ENCODE measurements around the gene PDE4B.

- TF ChIP-seq, protein P1, sequence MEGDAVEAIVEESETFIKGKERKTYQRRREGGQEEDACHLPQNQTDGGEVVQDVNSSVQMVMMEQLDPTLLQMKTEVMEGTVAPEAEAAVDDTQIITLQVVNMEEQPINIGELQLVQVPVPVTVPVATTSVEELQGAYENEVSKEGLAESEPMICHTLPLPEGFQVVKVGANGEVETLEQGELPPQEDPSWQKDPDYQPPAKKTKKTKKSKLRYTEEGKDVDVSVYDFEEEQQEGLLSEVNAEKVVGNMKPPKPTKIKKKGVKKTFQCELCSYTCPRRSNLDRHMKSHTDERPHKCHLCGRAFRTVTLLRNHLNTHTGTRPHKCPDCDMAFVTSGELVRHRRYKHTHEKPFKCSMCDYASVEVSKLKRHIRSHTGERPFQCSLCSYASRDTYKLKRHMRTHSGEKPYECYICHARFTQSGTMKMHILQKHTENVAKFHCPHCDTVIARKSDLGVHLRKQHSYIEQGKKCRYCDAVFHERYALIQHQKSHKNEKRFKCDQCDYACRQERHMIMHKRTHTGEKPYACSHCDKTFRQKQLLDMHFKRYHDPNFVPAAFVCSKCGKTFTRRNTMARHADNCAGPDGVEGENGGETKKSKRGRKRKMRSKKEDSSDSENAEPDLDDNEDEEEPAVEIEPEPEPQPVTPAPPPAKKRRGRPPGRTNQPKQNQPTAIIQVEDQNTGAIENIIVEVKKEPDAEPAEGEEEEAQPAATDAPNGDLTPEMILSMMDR (IDR thresholded peaks at IDR 0.05), result no peak
- no peak for TF ChIP-seq POLR2A (IDR thresholded peaks at IDR 0.05)
Observed at GRCh38 chr1:66415866-66416265, 623.2 kb downstream of the PDE4B start.
